Measurements from ENCODE around the gene ZNF664.

DNA sequence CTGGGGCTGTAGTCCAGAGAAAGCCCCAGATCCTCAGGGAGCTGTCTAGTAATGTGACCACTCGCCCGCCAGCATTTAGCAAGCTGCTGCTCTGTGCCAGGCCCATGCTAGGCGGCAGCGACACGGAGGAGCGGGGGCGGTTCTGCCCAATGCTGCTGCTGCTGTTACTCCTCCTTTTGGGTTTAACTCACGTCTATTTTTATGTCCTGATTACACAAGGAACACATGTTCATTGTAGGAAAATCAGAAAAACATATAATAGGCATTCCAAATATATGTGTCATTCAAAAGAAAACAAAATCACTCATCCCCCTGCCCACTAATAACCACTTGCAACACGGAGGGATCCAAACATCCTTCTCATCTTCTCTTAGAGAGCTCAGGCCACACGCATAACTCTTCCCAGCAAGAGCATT, 30.8 kb upstream of the ZNF664 start:
- no peak for TF ChIP-seq TAF1 (IDR thresholded peaks at IDR 0.05; ENCODE audit: borderline replicate concordance, low read depth, low read length)
- no peak for TF ChIP-seq POLR2AphosphoS5 (IDR thresholded peaks at IDR 0.05; ENCODE audit: low read depth, low read length)
- no peak for TF ChIP-seq POLR2A (IDR thresholded peaks at IDR 0.05; ENCODE audit: low read depth, low read length)

Measured in GM12892 (cell line).